HepG2 (cell line): ENCODE data around the gene KLHDC1. TPM values are rescaled to one million over a fixed set of nuclear protein-coding genes. Genes with fewer than 3 reads are reported as not detected.

Source experiments
- ATAC-seq: fragments of 200-7000 bp; cut with Tn5 transposase; 3 replicates; pipeline ENCODE4 v1.9.1; 2020; ENCODE audit warnings: mild to moderate bottlenecking, moderate library complexity
- BruUV-seq: library from RNA; stranded (reverse); fragments of 400-500 nt; replicated peaks from 2 replicates; lab custom pipeline; 2021; lab: Mats Ljungman, UMichigan
- CTCF ChIA-PET: fragments of 300-600 bp; formaldehyde crosslinking; extraction: SDS; loops from one replicate; lab custom pipeline; 2021; ENCODE audit warnings: low total read pairs, inconsistent platforms, low intra/inter-chr PET ratio; lab: Yijun Ruan, JAX
- POLR2A ChIA-PET: fragments of 350-600 bp; sonication (Branson Sonifier 250); formaldehyde crosslinking; loops from one replicate; lab custom pipeline; 2020; ENCODE audit warnings: antibody characterized with exemption, inconsistent platforms; lab: Yijun Ruan, JAX
- DNase-seq: peaks from one replicate; pipeline ENCODE4 v3.0.0-alpha.2; 2015; ENCODE audit warnings: low spot score
- FAIRE-seq: peaks from 3 replicates; lab custom pipeline; 2011; peaks lifted over from hg19 to GRCh38; lab: Jason Lieb, UNC
- H2AFZ ChIP-seq: one replicate; pipeline ENCODE4 v1.6.1; 2011; ENCODE audit warnings: low read length, inconsistent platforms
- H3K27ac ChIP-seq: fragments of 300-600 bp; 3 replicates; pipeline ENCODE4 v1.8.0; 2011; ENCODE audit warnings: mixed run types, mild to moderate bottlenecking, mixed read lengths, low read length, inconsistent platforms; ENCODE audit not compliant: insufficient read depth; ENCODE audit errors: extremely low read length
- H3K27me3 ChIP-seq, 2 experiments: fragments of 200-600 bp in 1 of 2; 2 replicates in 1 of 2; 3 replicates in 1 of 2; pipeline versions ENCODE4 v1.6.0 to v1.8.0; 2011; ENCODE audit warnings: low read length in 2 of 2, mild to moderate bottlenecking in 2 of 2, moderate library complexity in 2 of 2, inconsistent platforms in 1 of 2; ENCODE audit not compliant: insufficient read depth in 2 of 2, control insufficient read depth in 1 of 2
- H3K36me3 ChIP-seq, 2 experiments: fragments of 200-600 bp in 1 of 2; replicated peaks in 1 of 2; 2 replicates in 1 of 2; 3 replicates in 1 of 2; pipeline versions ENCODE4 v1.5.1 to v1.8.0; 2011; ENCODE audit warnings: low read length in 2 of 2, inconsistent platforms in 1 of 2; ENCODE audit not compliant: insufficient read depth in 2 of 2, control insufficient read depth in 1 of 2
- H3K4me1 ChIP-seq: 2 replicates; pipeline ENCODE4 v1.5.1; 2012; ENCODE audit warnings: low read length, inconsistent platforms; ENCODE audit not compliant: insufficient read depth
- H3K4me2 ChIP-seq: 2 replicates; pipeline ENCODE4 v1.6.0; 2011; ENCODE audit warnings: low read depth, low read length, inconsistent platforms
- H3K4me3 ChIP-seq, 3 experiments: fragments of 200-600 bp in 1 of 3; sonication (generic), shearing (Covaris generic) in 1 of 3; replicated peaks in 1 of 3; 2 replicates each; pipeline ENCODE4 v1.5.1; 2011 to 2016; ENCODE audit warnings: low read length in 3 of 3, inconsistent platforms in 2 of 3, low read depth in 2 of 3, mild to moderate bottlenecking in 2 of 3, control low read depth in 1 of 3, mixed read lengths in 1 of 3; ENCODE audit not compliant: insufficient read depth in 1 of 3
- H3K79me2 ChIP-seq: one replicate; pipeline ENCODE4 v1.6.1; 2011; ENCODE audit warnings: low read length, inconsistent platforms; ENCODE audit not compliant: insufficient read depth
- H3K9ac ChIP-seq: 2 replicates; pipeline ENCODE4 v1.6.0; 2011; ENCODE audit warnings: mild to moderate bottlenecking, low read depth, low read length, inconsistent platforms; ENCODE audit not compliant: insufficient read depth
- H3K9me3 ChIP-seq: 2 replicates; pipeline ENCODE4 v1.5.1; 2012; ENCODE audit warnings: mild to moderate bottlenecking, low read length
- H4K20me1 ChIP-seq: 2 replicates; pipeline ENCODE4 v1.6.0; 2011; ENCODE audit warnings: inconsistent platforms, mild to moderate bottlenecking, low read length, moderate library complexity; ENCODE audit not compliant: insufficient read depth
- HNF4G ChIP-seq, 2 experiments: sonication (generic) in 1 of 2; formaldehyde crosslinking in 1 of 2; IDR thresholded peaks; 2 replicates each; pipeline versions ENCODE4 v1.4.0 to v1.6.1; 2011 to 2020; ENCODE audit warnings: borderline replicate concordance in 2 of 2, low read depth in 2 of 2, mild to moderate bottlenecking in 2 of 2, low read length in 1 of 2, missing genetic modification reagents in 1 of 2, moderate library complexity in 1 of 2
- NCOA1 ChIP-seq: sonication (generic); formaldehyde crosslinking; IDR thresholded peaks from 2 replicates; pipeline ENCODE4 v1.9.0; 2021; ENCODE audit warnings: missing genetic modification reagents
- ZMYM3 ChIP-seq: sonication (generic); formaldehyde crosslinking; IDR thresholded peaks from 2 replicates; pipeline ENCODE4 v1.5.1; 2020; ENCODE audit warnings: mild to moderate bottlenecking, missing genetic modification reagents
- ZNF101 ChIP-seq: sonication (generic); formaldehyde crosslinking; IDR thresholded peaks from 2 replicates; pipeline ENCODE4 v1.4.0; 2020; ENCODE audit warnings: mild to moderate bottlenecking, low read depth, missing genetic modification reagents, borderline replicate concordance
- ZNF142 ChIP-seq: sonication (generic); formaldehyde crosslinking; IDR thresholded peaks from 2 replicates; pipeline ENCODE4 v1.4.0; 2020; ENCODE audit warnings: missing genetic modification reagents
- ZNF501 ChIP-seq: sonication (generic); formaldehyde crosslinking; IDR thresholded peaks from 2 replicates; pipeline ENCODE4 v1.5.1; 2020; ENCODE audit warnings: mild to moderate bottlenecking, moderate library complexity, missing genetic modification reagents
- ZNF740 ChIP-seq: sonication (generic); formaldehyde crosslinking; IDR thresholded peaks from 2 replicates; pipeline ENCODE4 v1.4.0; 2020; ENCODE audit warnings: missing genetic modification reagents
- ZNF878 ChIP-seq: sonication (generic); formaldehyde crosslinking; IDR thresholded peaks from 2 replicates; pipeline ENCODE4 v1.8.1; 2023; ENCODE audit warnings: mild to moderate bottlenecking, missing genetic modification reagents, moderate library complexity
- WGBS: methylation state at CpG from one replicate; pipeline ENCODE4 v1.1.6; 2017; ENCODE audit warnings: low lambda C conversion rate; 5-methylcytosine and 5-hydroxymethylcytosine counted together
- in situ Hi-C: cut with HindIII; loops from 2 replicates; pipeline ENCODE4 v1.10.0; 2017; ENCODE audit warnings: low pct_unique_long_range_greater_than_20kb; ENCODE audit not compliant: extremely low pct_ligation_motif_present
- intact Hi-C: fragments of 100-400 bp; cut with micrococcal nuclease; formaldehyde crosslinking; loops from one replicate; pipeline ENCODE4 v1.10.0; 2022; ENCODE audit not compliant: unreplicated experiment
- polyA plus RNA-seq, 8 experiments: library from polyadenylated mRNA; depleted of rRNA in 3 of 8; stranded (reverse) in 7 of 8; unstranded in 1 of 8; fragments of >200 nt; fragmentation: Illumina TruSeq in 4 of 8; extraction: Trizol in 4 of 8; gene quantifications; 2 replicates each; pipeline versions ENCODE4 v1.2.1 to v1.2.3, GENCODE V29; 2011 to 2016; ENCODE audit warnings: low read depth in 4 of 8, missing spikeins in 1 of 8, mixed read lengths in 1 of 8; ENCODE audit not compliant: insufficient read depth in 1 of 8
- total RNA-seq, 5 experiments: library from RNA; depleted of rRNA; stranded (reverse); fragments of >200 nt; fragmentation: Illumina TruSeq; extraction: Trizol; gene quantifications; 2 replicates each; pipeline ENCODE4 v1.2.3, GENCODE V29; 2016; ENCODE audit warnings: low read depth in 1 of 5

The KLHDC1 gene
- total and polyA plus RNA-seq, 2 of the 13 experiments (the other 11 are each of a cell fraction or from before 2014, with no cell fraction given), result 0.11 TPM; not detected in 1

GRCh38 chr14:49769171-49769570 is 76.3 kb downstream of the KLHDC1 start (continued):
- TF ChIP-seq ZNF142 (CRISPR knock-in tag), result 0 out of 2 replicates have a peak, but pooled peaks have one; percentile 3
- TF ChIP-seq ZNF740 (CRISPR knock-in tag), result 0 out of 2 replicates have a peak, but pooled peaks have one; percentile 3
- TF ChIP-seq HNF4G (IDR thresholded peaks at IDR 0.05; ENCODE audit: borderline replicate concordance, low read depth, low read length), result no peak
- peak; percentile 7; the same call in 1 of the 2 replicates for TF ChIP-seq HNF4G (CRISPR knock-in tag; IDR thresholded peaks at IDR 0.05; ENCODE audit: borderline replicate concordance, low read depth)

- Histone ChIP-seq H3K79me2 (peaks cover 41% of the 10 kb centered on the region), H3K9ac (peak overlapping the region; percentile 98), H3K27ac (peak overlapping the region; percentile 99), H3K27me3 (no peaks in the 10 kb centered on the region; a peak in 1 of 5 replicates), H2AFZ (no peak overlapping the region), H3K4me2 (peak overlapping the region; percentile 99), H4K20me1 (no peaks in the 10 kb centered on the region), H3K4me1 (peaks cover 40% of the 10 kb centered on the region), H3K36me3 (peaks cover 0 to 13% of the 10 kb centered on the region in 2 experiments; a peak in 3 of 5 replicates), H3K9me3 (no peaks in the 10 kb centered on the region), H3K4me3 (peak overlapping the region; percentile 76 to 99 (median 94))
- BruUV-seq, result TSS peak; percentile 47
- TF ChIP-seq ZNF501 (CRISPR knock-in tag) (peak; percentile 14; the same call in 1 of the 2 replicates), ZMYM3 (CRISPR knock-in tag) (no peak), NCOA1 (CRISPR knock-in tag) (0 out of 2 replicates have a peak, but pooled peaks have one; percentile 2), ZNF101 (CRISPR knock-in tag) (no peak), ZNF878 (CRISPR knock-in tag) (0 out of 2 replicates have a peak, but pooled peaks have one; percentile 14)
- in situ Hi-C loops (loop anchor here (5.0 to 10.0 kb wide), 2 partner anchors 75 to 137 kb away; partner anchors contain the start of gene KLHDC1), intact Hi-C loops (loop anchor here (2.0 kb wide), 2 partner anchors 49 to 77 kb away; partner anchors contain the start of gene KLHDC1)
- ChIA-PET CTCF (no interaction called here), POLR2A (interaction anchor here (0.6 to 6.5 kb wide), 20 partner anchors 8 to 347 kb away, joined by 3 to 76 read pairs (median 10); partner anchors contain the start of genes DNAAF2, KLHDC1, LRR1 and MGAT2)
- whole genome bisulfite sequencing, result 0% methylated on average over 15 of the region's 15 CpGs
- DNase-seq, result no peak
- ATAC-seq, result no peak
- FAIRE-seq, result no peak
Observed at GRCh38 chr14:49769581-49770211, 76.8 kb downstream of the KLHDC1 start.
